SK-N-MC (cell line): ENCODE results near the gene CDKN2AIP.

ENCODE experiments used
- EZH2 ChIP-seq: fragments of 200-600 bp; sonication (generic); IDR thresholded peaks from one replicate; pipeline ENCODE4 v1.6.1; 2017; ENCODE audit warnings: antibody characterized with exemption
- FOXP2 ChIP-seq: optimal IDR thresholded peaks from 2 replicates; pipeline ENCODE3; 2011; ENCODE audit warnings: mild to moderate bottlenecking, moderate library complexity; ENCODE audit not compliant: insufficient read depth; ENCODE audit errors: extremely low read length, control extremely low read depth
- POLR2AphosphoS5 ChIP-seq: IDR thresholded peaks from 2 replicates; pipeline ENCODE4 v1.6.1; 2012; ENCODE audit warnings: mild to moderate bottlenecking, low read depth, low read length, borderline replicate concordance

GRCh38 chr4:183437452-183437851 is 7.0 kb upstream of the CDKN2AIP start:
- no peak for TF ChIP-seq EZH2
- TF ChIP-seq FOXP2, result no peak
- TF ChIP-seq POLR2AphosphoS5, result no peak
